Measurements from ENCODE around the gene NHLH1.

GRCh38 chr1:160370561-160371345, 3.9 kb downstream of the NHLH1 start:
- no peak for TF ChIP-seq EZH2 (IDR thresholded peaks at IDR 0.05)
- TF ChIP-seq POLR2AphosphoS5 (IDR thresholded peaks at IDR 0.05; ENCODE audit: borderline replicate concordance, low read depth, low read length): no peak
